Esophagus (tissue), 2 donors: Measurements from ENCODE around the gene GON4L. TPM values are rescaled to one million over a fixed set of nuclear protein-coding genes. Genes with fewer than 3 reads are reported as not detected.

Experiments
- H3K27ac ChIP-seq, 2 donors: one replicate each; pipeline ENCODE4 v1.5.1; 2013; ENCODE audit warnings: low read depth in 2 of 2, mild to moderate bottlenecking in 2 of 2, inconsistent platforms in 1 of 2, low read length in 1 of 2, moderate library complexity in 1 of 2
- H3K27me3 ChIP-seq, 2 donors: one replicate each; pipeline ENCODE4 v1.6.1; 2013; ENCODE audit warnings: low read length in 2 of 2, control low read depth in 1 of 2, mild to moderate bottlenecking in 1 of 2; ENCODE audit not compliant: insufficient read depth in 2 of 2, control insufficient read depth in 1 of 2
- H3K36me3 ChIP-seq, 2 donors: one replicate each; pipeline ENCODE4 v1.6.1; 2013; ENCODE audit warnings: low read length in 1 of 2; ENCODE audit not compliant: control insufficient read depth in 2 of 2, insufficient read depth in 2 of 2
- H3K4me1 ChIP-seq, 2 donors: one replicate each; pipeline ENCODE4 v1.6.1; 2013; ENCODE audit warnings: low read length in 1 of 2; ENCODE audit not compliant: control insufficient read depth in 2 of 2, insufficient read depth in 2 of 2
- H3K4me3 ChIP-seq, 2 donors: one replicate each; pipeline ENCODE4 v1.5.1; 2013; ENCODE audit warnings: low read length in 2 of 2, mild to moderate bottlenecking in 2 of 2, low read depth in 1 of 2, moderate library complexity in 1 of 2
- H3K9me3 ChIP-seq, 2 donors: one replicate each; pipeline ENCODE4 v1.6.1; 2013; ENCODE audit warnings: mild to moderate bottlenecking in 2 of 2, low read depth in 1 of 2, low read length in 1 of 2, moderate library complexity in 1 of 2; ENCODE audit not compliant: control insufficient read depth in 2 of 2, insufficient read depth in 1 of 2
- WGBS, 2 donors: extraction: QIAGEN DNeasy Blood & Tissue Kit; methylation state at CpG; one replicate each; pipeline ENCODE4 v1.1.7; 2013; 5-methylcytosine and 5-hydroxymethylcytosine counted together
- polyA plus RNA-seq, 2 donors: library from polyadenylated mRNA; stranded (reverse); fragments of 200-250 nt; gene quantifications; one replicate each; pipeline ENCODE4 v1.2.3, GENCODE V29; 2013
- donor health status: healthy with polysubstance abuse.
- donor health status: Bipolar disorder and iron deficiency.

Gene GON4L
- polyA plus RNA-seq, 2 donors: 11.0 to 19.8 TPM

DNA sequence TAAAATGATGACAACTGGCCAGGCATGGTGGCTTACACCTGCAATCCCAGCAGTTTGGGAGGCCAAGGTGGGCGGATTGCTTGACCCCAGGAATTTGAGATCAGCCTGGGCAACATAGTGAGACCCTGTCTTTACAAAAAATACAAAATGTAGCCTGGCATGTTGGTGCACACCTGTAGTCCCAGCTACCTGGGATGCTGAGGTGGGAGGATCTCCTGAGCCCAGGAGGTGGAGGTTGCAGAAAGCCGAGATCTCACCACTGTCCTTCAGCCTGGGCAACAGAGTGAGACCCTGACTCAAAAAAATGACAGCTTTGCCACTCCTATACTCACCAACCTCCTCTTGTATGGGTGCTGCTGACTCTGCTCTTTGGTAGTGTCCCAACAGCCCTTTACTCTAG, 20.9 kb upstream of the GON4L start:
- Histone ChIP-seq H3K27me3 (no peaks in the 10 kb centered on the region), H3K4me1 (no peaks in the 10 kb centered on the region), H3K9me3 (no peaks in the 10 kb centered on the region), H3K27ac (no peak overlapping the region), H3K4me3 (no peak overlapping the region), H3K36me3 (no peaks in the 10 kb centered on the region)
- 95 to 100% methylated on average over 2 of the region's 2 CpGs for WGBS, 2 donors

DNA sequence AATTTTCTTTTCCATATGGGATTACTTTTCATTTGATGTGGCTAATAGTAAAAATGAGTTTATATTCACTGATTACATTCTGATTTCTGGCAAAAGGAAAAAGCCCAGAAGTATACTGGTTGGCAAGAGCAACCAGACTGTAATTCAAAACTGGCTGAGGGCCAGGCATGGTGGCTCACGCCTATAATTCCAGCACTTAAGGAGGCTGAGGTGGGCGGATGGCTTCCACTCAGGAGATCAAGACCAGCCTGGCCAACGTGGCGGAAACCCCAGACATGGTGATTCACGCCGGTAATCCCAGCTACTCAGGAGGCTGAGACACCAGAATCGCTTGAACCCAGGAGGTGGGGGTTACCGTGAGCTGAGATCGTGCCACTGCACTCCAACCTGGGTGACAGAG, 16.8 kb upstream of the GON4L start:
- WGBS, 2 donors: 53 to 70% methylated on average over 9 of the region's 9 CpGs
- no peaks in the 10 kb centered on the region for H3K4me1 ChIP-seq
- no peaks in the 10 kb centered on the region for H3K9me3 ChIP-seq

DNA sequence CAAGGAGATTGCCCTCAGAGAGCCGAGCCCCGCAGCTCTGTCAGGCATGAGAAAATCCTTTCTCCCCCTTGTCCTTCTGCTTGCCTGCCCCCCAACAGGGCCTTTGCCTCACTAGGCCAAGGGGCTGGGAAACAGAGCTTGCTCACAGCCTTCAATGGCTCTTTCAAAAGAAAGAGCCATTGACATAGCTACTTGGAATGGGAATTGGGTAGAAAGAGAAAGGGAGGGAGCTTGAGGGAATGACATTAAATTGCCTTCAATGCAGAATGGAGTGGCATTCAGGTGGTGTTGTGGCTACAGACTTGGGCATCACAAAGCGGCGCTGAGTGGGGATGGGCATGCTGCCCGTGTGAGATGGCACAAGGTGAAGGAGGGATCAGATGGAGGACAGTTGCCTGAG, 15.5 kb upstream of the GON4L start:
- no peak overlapping the region for H3K4me3 ChIP-seq
- 91 to 95% methylated on average over 5 of the region's 5 CpGs for WGBS, 2 donors
- no peaks in the 10 kb centered on the region for H3K36me3 ChIP-seq
- H3K4me1 ChIP-seq: no peaks in the 10 kb centered on the region
- no peaks in the 10 kb centered on the region for H3K9me3 ChIP-seq
- no peak overlapping the region for H3K27ac ChIP-seq
- no peaks in the 10 kb centered on the region for H3K27me3 ChIP-seq

More for the DNA sequence above, 16.8 kb upstream of the GON4L start:
- H3K4me3 ChIP-seq: no peak overlapping the region
- H3K36me3 ChIP-seq: no peaks in the 10 kb centered on the region
- no peak overlapping the region for H3K27ac ChIP-seq
- no peaks in the 10 kb centered on the region for H3K27me3 ChIP-seq

DNA sequence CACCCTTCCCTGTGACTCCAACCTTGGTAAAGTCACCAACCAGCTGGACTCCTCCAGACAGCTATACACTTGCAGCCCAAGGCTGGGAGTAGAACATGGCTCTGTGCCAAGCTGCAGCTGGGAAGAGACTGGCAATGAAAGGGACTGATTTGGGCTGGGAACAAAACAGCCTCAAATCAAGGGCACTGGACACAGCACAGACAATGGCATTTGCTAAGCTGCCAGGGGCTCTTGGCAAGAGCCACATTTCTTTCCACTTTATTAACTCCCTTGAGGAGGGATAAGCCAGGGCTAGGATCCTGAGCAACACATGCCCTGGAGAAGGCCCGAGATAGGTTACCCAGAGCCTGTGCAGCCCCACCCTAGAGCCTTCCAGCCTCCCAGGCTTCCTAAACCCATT, 14.4 kb upstream of the GON4L start:
- H3K4me1 ChIP-seq: no peaks in the 10 kb centered on the region
- H3K27me3 ChIP-seq: no peaks in the 10 kb centered on the region
- H3K36me3 ChIP-seq: no peaks in the 10 kb centered on the region
- H3K9me3 ChIP-seq: no peaks in the 10 kb centered on the region
- 27 to 64% methylated on average over 1 of the region's 1 CpG for WGBS, 2 donors
- H3K27ac ChIP-seq: no peak overlapping the region
- H3K4me3 ChIP-seq: no peak overlapping the region

DNA sequence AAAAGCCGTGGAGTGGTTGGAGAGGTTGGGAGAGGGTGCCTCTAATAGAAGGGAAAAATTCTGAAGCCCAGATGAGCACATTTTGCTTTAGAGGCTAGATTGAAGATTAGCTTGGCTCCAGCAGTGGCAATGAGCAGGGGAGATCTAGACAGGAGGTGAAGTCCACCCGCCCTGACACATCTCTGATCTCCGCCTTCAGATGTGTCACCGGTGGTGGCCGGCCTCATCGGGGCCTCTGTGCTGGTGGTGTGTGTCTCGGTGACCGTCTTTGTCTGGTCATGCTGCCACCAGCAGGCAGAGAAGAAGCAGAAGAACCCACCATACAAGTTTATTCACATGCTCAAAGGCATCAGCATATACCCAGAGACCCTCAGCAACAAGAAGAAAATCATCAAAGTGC, 10.8 kb upstream of the GON4L start:
- H3K9me3 ChIP-seq: no peaks in the 10 kb centered on the region
- 93 to 96% methylated on average over 8 of the region's 8 CpGs for WGBS, 2 donors
- no peaks in the 10 kb centered on the region for H3K4me1 ChIP-seq
- H3K4me3 ChIP-seq: no peak overlapping the region
- H3K27me3 ChIP-seq: no peaks in the 10 kb centered on the region
- no peaks in the 10 kb centered on the region for H3K36me3 ChIP-seq
- H3K27ac ChIP-seq: no peak overlapping the region

DNA sequence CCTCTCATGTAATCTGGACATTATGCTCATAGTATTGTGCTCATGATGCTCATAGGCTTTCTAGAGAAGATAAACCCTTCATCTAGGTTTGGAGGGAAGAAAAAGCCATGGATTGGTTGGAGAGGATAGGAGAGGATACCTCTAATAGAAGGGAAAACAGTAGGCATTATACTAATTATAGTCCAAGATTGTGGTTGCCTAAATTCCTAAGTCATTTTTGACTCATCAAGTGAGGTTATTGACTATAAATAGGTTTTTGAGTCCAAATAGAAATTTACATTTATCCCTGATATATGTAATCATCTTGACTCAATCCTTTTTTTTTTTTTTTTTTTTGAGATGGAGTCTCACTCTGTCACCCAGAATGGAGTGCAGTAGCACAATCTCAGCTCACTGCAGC, 7.4 kb upstream of the GON4L start:
- H3K9me3 ChIP-seq: no peaks in the 10 kb centered on the region
- no peaks in the 10 kb centered on the region for H3K36me3 ChIP-seq
- H3K27ac ChIP-seq: no peak overlapping the region
- no peak overlapping the region for H3K4me3 ChIP-seq
- no peaks in the 10 kb centered on the region for H3K27me3 ChIP-seq
- H3K4me1 ChIP-seq: peaks cover 0 to 2% of the 10 kb centered on the region in 2 donors

DNA sequence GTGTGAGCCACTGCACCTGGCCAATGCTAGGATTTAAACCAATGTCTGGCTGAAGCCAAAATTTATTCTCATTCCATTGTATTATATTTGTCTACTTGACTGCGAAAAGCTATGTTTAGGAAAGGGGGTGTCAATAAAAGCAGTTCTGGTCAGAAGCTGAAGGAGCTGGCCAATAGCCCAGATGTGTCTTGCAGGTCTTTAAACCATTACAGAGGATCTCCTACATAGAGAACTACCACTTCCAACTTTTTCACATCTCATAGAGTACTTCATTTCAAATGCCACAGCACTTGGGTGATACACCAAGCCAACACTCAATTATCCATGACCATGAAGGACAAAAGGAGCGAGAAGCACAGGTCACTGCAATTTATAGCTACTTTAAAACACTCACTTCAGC, 4.9 kb upstream of the GON4L start:
- no peaks in the 10 kb centered on the region for H3K27me3 ChIP-seq
- no peak overlapping the region for H3K4me3 ChIP-seq
- H3K27ac ChIP-seq: no peak overlapping the region
- no peaks in the 10 kb centered on the region for H3K9me3 ChIP-seq
- peaks cover 0 to 2% of the 10 kb centered on the region in 2 donors for H3K4me1 ChIP-seq
- WGBS, 2 donors: 92 to 93% methylated on average over 2 of the region's 2 CpGs
- H3K36me3 ChIP-seq: no peaks in the 10 kb centered on the region

DNA sequence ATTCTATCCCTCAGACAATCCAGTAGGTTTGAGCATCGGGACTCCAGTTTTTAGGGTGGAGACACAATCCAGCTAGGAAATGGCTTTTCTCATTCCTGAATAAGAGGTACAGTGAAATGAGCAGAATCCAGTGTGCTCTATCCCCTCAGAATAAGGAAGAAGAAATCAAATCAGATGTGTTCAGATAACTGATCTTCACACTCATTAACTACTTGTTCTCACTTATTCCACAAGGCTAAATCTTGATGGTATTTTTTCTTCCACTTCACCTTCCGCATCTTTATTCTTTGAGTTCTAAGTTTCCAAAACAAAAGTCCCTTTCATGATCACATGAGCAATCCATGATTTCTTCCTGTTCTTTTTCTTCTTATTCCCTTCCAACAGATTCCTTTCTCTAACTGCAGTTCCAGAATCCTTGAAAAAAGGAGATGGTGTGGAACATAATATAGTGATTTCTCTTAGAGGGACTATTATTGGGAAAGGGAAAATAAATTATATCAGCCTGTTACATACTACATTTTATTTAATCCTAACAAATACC, 4.0 kb upstream of the GON4L start:
- Histone ChIP-seq H3K27ac (peak overlapping the region in 1 of 2 donors; percentile 77), H3K36me3 (no peaks in the 10 kb centered on the region), H3K27me3 (no peaks in the 10 kb centered on the region), H3K4me1 (peaks cover 0 to 4% of the 10 kb centered on the region in 2 donors), H3K4me3 (no peak overlapping the region), H3K9me3 (no peaks in the 10 kb centered on the region)
- WGBS, 2 donors: 61 to 67% methylated on average over 2 of the region's 2 CpGs

DNA sequence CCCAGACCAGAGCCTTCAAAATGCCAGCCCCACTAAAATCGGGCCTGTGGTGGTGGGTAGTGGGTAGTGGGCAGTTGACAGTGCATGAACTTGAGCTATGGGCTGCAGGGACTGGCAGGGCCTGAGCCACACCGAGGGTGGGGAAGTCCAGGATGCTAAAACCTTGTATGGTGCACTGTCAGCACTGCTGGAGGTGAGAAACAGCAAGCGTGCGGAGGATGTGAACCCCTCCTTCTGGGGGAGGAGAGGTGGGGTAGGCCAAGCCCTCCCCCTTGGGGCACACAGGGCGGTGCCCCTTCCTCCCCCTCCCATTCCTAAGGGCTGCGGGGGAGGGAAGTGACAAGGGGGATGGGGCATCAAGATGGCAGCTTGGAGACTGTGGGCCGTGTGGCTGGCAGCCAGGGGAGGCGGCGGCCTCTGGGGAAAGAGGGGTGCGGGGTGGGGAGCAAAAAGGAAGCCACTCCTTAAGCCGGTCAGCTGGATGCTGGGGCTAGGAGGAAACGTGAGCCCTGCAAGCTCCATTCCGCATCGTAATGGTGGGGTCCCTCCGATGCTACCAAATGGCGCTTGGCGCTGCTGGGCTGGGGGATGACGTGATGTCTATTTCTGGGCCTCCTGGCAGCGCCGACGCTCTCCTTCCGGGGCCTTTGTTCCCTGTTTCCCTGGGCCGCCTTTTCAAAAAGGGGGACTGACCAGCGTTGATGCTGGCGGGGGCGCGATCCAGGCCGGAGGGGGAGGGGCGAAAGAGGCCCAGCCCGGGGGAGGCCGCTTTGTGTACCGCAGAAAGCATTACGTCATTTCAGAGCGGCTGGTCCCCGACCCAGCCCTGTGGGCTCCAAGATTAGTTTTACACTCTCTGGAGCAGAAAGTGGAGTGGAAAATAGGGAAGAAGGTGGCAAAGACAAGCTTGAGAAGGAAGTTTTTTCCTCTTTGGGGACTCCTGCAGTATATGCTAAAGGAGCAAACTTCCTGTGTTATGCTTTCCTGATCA, 3.2 kb upstream of the GON4L start:
- Histone ChIP-seq H3K4me3 (no peak overlapping the region), H3K4me1 (peaks cover 0 to 4% of the 10 kb centered on the region in 2 donors)
- 3% methylated on average over 33 to 35 of the region's 35 CpGs for WGBS, 2 donors

More for the DNA sequence above, 3.2 kb upstream of the GON4L start:
- Histone ChIP-seq H3K27ac (peak overlapping the region; percentile 76 to 77), H3K36me3 (no peaks in the 10 kb centered on the region), H3K27me3 (no peaks in the 10 kb centered on the region), H3K9me3 (no peaks in the 10 kb centered on the region)
